ENCODE measurements around the gene ARPC4.
A peak's percentile ranks its signal among the peaks of the same experiment; 100 is the strongest.
"Not testable (repeated sequence)": the region's sequence is repeated elsewhere in the genome, so short reads cannot be mapped to it uniquely, and the experiment has no call there.

The ARPC4 gene

DNA sequence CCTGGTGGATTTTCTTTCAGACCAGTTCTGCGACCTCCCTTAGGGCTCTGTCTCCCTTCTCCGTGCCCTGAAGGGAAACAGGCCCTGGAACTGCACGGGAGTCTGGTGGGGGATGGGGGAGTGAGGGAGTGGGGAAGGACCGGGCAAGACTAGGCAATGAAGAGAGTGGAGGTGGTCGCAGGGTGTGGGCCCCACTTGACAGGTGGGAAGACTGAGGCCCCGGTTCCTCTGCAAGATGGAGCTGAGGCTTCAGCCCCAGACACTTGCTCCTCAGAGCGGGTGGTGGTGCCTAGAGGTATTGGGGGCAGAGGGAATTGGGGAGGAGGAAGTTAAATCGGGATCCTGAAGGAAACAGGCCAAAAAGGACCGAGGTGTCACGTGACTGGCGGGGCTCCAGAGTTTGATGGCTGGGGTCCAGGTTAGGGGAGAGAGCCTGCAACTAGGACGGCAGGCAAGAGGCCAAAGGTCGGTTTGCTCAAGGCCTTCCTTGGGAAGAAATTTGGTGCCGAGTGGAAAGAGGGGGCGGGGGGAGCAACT, 22.5 kb upstream of the ARPC4 start:
- peak; percentile 25 for DNase-seq

DNA sequence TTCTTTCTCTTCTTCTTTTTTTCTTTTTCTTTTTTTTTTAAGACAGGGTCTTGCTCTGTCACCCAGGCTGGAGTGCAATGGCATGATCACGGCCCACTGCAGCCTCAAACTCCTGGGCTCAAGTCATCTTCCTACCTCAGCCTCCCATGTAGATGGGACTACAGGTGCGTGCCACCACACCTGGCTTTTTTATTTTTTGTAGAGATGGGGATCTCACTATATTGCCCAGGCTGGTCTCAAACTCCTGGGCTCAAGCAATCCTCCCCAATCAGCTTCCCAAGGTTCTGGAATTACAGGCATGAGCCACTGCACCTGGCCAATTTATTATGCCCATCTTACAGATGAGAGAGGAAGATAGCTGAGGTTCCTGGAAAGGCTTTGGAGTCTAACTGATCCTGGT, 21.9 kb upstream of the ARPC4 start:
- DNase-seq, result not testable (repeated sequence)

DNA sequence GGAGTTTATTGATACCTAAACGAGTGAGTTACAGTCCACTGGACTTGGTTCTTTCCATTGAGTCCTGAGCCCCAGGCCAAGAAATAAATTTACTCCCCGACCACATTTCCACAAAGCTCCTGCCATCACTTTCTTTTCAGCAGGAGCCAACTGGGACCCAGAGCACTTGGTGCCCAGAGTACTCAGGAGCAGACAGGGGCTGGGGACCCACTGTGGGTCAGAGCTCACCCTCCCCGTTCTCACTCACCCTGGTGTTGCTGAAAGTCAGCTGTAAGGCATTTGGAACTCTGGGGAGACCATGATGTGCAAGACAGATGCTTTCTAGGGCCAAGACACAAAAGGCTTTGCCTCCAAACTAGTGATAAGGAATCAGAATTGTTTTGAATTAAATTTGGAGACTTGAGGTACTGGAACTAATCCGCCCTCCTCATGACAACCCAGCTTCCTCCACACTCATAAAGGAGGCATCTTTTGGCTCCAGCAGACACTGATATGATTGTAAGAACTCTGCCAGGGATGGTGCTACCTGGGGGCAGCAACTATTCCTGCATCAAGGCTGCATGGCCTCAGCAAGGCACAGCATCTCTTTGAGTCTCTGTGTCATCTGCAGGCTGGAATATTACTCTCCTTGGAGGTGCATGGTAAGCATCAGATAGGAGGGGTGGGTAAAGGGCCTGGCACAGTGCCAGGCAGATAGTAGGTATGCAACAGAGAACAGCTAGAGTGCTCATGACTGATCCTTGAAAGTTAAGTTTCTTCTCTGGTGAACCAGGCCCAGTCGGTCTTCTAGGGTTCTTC, 15.8 kb upstream of the ARPC4 start:
- peak; percentile 40 for DNase-seq

DNA sequence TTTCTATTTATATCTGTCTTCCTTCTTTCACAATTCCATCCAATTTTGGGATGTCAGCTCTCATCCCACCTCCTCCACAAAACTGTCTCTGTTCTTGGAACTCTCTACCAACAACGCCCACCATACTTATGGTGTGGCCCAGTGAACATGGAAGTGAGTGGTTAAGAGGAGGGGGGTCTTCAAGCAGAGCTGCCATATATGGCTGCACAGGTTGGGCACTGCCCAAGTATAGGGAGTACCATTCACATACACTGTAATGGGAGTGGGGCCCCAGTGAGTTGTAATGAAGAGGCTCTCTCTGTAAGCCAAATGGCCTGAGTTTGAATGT, 15.2 kb upstream of the ARPC4 start:
- no peak for DNase-seq

DNA sequence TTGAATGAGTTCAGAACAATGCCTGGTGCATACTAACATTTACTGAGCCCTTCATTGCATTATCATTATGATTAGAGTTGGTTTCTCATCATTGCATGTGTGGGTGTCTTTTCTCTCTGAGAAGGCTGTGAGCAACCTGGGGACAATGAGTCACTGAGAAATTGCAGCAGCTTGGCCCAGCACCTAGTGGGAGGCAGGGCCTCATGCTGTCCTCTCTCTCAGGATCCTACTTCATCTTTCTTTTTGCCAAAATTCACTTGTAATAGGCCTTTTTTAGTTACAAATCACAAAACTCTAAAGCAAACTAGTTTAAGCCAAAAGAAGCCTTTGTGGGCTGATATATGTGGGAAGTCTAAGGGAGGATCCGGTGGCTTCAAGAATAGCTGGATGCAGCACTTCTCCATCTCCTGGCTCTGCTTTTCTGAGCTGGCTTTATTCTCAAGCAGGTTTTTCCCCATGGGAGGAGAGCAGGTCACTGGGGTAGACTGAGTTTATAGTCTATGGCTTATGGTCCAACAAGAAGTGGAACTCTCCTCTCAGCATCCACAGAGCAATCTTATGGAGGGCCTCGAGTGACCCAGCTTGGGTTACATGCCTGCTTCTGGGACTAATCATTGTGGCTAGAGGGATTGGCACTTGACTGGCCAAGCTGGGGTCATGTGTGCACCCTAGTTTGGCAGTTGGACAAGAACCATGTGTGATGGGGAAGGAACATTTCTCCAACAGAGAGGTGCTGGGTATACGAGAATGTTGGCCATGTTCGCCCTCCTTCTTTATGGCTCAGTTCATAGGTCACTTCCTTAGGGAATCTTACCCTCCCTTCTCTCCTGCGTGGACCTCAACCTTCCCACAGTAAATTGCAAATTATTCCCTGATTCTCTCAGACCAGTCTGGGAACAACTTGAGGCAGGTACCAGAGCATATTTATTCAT, 14.5 kb upstream of the ARPC4 start:
- no peak for DNase-seq

DNA sequence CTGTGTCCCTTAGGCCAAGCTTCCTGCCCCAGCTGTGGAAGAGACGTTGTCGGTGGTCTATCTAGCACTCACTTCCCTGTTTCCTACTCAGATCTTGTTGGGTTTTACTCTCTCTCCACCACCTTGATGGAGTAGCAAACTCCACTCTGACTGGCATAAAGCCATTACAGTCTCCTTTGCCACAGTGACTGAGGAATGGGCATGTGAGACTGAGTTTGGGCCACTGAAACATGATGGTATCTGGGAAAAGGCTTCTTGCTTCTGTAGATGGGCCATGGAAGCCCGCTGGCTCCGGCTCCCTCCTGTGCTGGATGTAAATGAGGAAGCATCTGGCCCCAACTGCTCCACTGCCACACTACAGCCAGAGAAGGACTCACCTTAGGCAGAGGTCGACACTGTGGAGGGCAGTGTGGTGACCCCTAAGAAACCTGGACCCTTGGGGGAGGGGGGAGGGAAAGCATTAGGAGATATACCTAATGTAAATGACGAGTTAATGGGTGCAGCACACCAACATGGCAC, 13.7 kb upstream of the ARPC4 start:
- peak; percentile 51 for DNase-seq

DNA sequence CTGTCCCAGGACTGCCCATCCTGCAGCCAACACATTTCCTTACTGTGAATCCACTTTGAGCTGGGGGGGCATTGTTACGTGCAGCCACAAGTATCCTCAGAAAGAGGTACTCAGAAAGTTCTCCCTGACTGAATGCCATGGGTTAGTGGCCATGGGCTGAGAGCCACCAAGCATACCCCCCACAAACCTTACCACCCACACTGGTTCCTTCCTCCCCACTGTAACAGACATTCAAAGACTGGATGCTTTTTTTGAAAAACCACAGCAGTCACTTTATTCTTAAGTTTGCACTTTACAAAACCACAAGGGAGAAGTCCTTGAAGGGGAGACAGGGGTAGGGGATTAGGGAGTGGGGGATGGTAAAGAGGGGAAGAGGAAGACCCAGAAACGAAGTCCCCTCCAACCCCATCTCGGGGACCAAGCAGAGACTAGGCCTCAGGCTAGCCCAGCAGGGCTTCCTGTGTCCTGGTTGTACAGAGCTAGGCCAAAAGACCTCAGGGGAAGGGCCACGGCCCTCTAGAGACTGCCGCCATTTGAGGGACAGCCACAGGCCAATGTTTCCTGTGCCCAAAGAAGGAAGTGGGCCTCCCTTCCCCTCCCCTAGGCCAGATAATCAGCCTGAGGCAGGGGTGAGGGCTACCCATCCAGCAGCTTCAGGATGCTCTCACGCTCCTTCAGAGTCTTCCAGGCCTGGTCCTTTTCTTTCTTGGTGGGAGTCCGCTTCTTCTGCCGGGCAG, 13.0 kb upstream of the ARPC4 start:
- peak; percentile 95 for DNase-seq

DNA sequence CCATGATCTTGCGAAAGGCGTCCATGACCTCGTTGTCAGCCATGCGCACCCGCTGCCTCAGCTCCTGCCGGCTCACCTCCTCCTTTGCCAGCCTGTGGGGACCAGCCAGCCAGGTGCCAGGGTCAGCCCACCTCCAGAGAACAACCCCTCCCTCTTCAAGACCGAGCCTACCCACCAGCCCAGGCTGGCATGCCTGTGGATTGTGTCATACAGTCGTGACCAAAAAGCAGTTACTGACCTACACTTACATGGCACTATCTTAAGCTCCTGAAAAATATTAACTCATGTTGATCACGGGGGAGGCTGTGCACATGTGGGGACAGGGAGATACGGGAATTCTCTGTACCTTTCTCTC, 12.4 kb upstream of the ARPC4 start:
- DNase-seq, result peak; percentile 54

DNA sequence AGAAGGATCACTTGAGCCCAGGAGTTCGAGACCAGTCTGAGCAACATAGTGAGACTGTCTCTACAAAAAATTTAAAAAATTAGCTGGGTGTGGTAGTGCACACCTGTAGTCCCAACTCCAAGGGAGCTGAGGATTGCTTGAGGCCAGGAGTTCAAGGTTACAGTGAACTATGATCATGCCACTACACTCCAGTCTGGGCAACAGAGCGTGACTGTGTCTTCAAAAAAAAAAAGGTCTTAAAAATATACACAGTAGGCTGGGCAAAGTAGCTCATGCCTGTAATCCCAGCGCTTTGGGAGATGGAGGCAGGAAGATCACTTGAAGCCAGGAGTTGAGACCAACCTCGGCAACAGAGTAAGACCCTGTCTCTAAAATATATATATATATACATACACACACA, 12.0 kb upstream of the ARPC4 start:
- DNase-seq, result no peak

DNA sequence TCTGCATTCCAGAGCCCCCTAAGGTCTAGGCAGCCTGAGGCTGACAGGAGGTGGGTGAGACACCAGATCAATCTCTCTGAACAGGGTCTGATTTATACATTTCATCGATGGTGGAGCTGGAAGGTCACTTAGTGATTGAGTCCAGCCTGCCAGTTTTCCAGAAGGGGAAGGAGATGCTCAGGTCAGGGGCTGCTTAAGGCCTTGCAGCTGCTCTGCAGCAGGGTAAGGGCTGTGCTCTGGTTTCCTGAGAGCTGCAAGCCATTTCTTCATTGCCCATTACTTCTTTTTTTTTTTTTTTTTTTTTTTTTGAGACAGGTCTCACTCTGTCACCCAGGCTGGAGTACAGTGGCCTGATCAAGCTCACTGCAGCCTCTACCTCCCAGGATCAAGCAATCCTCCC, 11.3 kb upstream of the ARPC4 start:
- peak; percentile 28 for DNase-seq

DNA sequence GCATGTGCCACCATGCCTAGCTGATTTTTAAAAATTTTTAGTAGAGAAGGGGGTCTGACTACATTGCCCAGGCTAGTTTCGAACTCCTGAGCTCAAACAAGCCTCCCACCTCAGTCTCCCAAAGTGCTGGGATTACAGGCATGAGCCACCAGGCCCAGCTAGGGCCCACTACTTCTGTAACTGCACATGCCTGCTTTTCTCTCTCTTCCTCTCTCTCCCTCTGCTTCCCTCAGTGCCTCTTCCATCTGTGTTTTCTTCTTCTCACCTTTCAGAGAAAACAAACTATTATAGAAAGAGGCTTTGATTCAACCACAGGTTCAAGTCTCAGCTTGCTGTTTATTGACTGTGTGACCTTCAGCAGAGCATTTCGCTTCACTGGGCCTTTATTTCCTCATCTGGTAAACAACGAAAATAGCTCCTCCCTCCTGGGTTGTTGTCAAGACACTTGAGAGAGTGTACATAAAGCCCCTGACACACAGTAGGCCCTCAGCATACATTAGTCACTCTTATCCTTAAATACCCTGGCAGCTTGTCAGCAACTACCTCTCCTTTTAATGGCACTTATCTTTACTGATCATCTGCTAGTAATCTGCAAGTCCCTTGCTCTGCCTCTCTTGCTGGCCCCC, 10.8 kb upstream of the ARPC4 start:
- peak; percentile 67 for DNase-seq

DNA sequence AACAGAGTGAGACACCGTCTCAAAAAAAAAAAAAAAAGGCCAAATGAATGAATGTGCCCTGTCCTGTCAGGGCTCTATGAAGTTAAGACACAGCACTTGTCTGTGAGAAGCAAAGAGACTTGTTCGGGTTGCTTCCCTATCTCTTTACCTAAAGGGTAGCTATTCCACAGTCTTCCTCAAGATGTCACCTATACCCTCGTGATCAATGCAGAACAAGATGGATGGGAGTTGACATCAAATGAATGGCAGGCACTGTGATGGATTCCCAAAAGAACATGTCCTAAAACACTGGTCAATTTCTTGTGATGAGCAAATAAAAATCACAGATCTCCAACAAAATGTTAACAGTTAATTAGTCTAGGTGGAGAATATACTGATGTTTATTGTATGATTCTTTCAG, 10.1 kb upstream of the ARPC4 start:
- DNase-seq, result peak; percentile 64

DNA sequence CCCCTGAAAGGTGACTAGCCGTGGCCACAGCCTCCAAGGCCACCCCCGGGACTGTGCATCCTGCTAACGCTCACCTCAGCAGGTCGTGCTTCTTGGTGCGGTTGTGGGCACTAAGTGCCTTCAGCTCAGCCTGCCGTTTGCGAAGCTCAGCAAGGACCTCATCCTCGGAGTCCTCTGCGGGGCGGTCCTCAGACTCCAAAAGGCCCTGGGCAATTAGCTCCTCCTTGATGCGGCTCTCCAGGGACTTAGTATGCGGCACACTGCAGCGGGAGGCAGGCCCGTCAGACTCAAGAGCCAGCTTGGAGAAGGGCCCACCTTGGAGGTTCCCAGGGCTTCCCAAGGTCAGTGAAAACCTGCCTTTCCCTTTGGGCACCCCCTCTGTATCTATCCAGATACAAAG, 8.9 kb upstream of the ARPC4 start:
- DNase-seq, result no peak

DNA sequence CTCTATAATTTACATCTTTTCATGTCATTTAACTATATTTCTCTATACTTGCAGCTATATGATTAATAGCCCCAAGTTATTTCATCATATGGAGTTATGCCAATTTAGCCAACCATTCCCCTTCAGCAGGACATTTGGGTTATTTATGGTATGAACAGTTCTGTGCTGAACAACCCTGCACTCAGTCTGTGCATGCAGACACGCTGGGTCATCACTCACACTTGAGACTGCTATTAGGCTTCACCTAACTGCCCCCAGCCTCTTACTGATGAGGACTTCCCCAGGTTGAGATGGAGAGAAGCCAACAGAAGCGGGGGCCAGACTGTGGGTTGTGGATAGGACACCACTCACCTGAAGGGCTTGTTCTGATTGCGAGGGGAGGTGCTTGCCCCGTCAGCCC, 7.9 kb upstream of the ARPC4 start:
- DNase-seq, result no peak

DNA sequence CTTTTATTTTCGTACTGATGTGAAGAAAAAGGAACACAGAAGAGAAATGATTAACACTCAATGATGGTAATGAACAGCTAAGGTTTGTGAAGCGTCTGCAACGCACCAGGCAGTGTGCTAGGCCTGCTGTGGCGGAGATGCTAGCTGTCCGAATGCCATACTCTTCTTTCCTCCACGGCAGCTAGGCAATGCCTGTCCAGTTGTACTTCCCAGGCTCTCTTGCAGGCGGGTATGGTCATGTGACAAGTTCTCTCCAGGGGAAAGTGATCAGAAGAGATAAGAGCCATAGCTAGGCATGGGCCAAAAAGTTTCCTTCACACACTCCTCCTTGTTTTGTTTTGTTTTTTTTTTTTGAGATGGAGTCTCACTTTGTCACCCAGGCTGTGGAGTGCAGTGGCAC, 7.3 kb upstream of the ARPC4 start:
- peak; percentile 64 for DNase-seq

DNA sequence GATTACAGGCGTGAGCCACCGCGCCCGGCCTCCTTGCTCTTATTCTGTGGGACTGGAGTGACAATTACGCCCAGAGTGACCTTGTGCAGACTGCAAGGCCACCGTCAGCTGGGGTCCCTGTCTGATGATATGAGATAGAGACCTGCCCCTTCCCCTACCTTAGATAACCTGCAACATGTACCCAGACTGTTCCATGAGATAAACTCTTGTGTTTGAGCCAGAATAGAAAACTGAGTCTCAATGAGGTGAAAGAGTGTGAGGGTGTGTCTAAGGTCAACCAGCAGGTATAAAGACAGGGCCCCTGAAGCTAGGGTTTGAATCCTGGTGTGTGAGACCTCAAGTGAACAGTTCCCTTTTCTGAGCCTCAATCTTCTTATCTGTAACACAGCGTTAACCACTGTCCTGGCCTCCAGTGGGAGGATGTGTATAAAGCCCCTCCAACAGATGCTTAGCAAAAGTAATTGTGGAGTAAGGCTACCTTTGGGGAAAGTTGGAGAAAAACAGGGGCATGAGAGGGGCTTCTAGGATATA, 6.6 kb upstream of the ARPC4 start:
- peak; percentile 79 for DNase-seq

DNA sequence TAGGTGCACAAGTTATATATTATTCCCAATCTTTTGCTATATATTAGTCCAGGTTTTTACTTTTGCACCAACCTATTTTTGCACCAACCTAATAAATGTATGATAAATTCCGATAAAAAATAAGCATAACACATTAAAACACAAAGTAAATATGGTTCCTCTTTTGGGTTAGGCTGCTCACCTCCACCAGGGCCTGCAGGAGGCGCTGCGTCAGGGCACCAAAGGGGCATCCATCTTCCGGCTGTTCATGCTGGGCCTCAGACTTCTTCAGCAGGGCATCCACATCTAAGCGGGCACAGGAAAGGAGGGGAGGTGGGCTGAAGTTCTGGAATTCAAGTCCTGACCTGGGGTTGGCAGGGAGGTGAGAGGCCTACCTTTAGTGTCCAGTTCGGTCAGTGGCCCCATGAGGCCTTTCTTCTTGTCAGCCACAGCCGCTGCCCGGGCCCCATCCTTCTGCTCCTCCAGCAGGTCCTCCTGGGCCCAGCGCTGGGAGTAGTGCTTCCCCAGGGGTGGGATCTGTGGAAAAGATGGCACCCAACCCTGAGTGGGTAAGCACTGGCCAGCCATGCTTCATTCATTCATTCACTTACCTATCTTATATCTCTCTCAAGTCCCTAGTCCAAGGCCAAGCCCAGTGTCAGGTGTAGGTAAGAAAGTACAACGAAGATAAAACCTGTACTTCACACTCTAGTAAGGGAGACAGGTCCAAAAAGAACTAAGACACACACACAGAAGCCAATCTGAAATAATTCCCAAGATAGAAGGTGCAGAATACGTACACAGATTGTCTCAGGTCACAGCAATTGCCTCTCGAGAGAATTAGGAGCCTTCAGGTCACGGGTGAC, 5.8 kb upstream of the ARPC4 start:
- DNase-seq, result peak; percentile 61

DNA sequence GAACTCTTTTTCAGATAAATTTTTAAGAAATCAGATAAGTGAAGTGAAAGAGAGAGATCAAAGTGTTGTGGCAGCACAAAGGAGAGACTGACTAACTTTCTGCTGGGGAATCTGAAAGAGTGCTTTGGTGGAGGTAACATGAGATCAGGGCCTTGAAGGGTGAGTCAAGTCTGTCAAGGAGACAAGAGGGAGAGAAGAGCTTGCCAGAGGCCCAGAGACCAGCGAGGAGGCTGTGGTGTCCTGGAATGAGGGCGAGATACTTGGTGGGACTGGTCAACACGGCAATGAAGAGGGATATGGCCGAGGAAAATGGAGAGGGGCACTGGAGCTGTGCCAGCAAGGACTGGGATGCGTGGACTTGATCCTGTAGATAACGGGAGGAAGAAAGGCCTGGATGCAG, 5.2 kb upstream of the ARPC4 start:
- DNase-seq, result no peak

DNA sequence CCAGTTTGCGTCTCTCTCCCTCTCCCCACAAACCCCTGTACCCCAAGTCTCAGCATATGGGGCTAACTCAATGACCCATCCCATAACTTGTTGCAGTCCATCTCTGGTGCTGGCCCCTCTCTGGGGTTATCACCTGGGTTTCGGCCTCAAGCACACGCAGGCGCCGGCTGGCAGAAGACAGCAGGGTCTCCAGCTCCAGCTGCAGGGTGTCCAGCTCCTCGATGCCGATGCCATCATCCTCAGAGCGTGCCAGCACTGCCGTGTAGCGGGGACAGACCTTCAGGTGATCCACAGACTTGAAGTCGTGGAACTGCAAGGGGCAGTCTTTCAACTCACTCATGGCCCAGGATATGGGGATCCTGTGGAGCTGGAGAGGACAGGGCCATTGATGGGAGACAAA, 1.8 kb upstream of the ARPC4 start:
- DNase-seq, result no peak

DNA sequence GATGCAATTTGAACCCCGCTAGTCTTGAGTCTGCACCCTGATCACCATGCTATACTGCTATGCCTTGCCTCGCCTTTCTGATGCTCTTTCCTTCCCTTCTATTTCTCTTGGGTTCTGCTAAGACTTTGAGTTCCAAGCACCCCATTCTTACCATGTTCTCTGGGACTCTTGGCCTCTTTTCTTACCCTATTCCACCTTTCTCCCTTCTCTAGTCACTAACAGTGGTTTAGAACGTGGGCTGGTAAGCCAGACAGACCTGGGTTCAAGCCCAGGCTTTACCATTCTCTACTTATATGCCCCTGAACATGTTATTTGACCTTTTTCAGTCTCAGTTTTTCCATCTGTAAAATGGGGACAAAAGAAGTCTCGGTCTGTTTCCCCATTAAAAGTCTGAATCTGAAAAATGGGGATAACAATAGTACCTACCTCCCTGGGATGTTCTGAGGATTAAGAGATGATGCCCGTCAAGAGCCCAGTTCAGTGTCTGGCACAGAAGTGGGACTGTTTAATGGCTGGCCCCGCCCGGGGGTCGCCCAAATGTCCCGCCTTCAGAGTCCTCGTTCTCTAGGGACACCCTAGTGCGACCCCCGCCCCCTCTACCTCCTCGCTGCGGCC, 985 bp upstream of the ARPC4 start:
- no peak for DNase-seq

Data from hematopoietic multipotent progenitor cell treated with erythropoietin and hydrocortisone succinate and interleukin-3 and kit ligand, for 4 days (in vitro differentiated cells).